HG03520 (cell line): ENCODE results near the gene KCNT2.
"Not testable (repeated sequence)": the region's sequence is repeated elsewhere in the genome, so short reads cannot be mapped to it uniquely, and the experiment has no call there.

Experiments used
- ATAC-seq: cut with Tn5 transposase; IDR thresholded peaks from one replicate; pipeline ENCODE4 v1.9.1; 2021; ENCODE audit warnings: mild to moderate bottlenecking, moderate library complexity; ENCODE audit not compliant: unreplicated experiment

The KCNT2 gene

DNA sequence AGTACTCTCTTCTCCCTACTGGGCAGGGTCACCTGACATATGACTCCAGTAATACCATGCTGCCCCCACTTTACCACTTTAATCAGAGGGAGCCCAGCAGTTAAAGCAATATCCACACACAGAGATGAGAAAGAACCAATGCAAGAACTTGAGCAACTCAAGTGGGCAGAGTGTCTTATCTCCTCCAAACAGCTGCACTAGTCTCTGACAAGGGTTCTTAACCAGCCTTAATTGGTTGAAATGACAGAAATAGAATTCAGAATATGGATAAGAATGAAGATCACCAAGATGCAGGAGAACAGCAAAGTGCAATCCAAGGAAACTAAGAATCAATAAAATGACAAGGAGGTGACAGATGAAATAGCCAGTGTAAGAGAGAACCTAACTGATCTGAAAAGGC, 91.0 kb downstream of the KCNT2 start:
- ATAC-seq, result no peak

DNA sequence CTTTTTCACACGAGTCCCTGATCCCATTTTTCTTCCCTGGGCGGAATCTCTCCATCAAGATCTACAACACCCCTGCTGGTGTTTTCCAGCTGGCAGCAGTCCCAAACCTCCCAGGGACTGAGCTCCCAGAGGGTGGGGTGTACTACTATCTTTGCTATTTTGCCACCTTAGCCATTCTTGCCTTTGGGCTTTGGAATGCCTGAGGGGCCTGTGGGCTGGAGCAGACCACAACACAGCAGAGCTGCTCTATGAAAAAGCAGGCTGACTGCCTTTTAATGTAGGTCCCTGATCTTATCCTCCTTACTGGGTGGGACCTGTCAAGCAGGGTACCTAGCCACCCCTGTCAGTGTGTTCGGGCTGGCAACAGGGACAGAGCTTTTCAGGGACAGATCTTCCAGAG, 91.9 kb downstream of the KCNT2 start:
- no peak for ATAC-seq

DNA sequence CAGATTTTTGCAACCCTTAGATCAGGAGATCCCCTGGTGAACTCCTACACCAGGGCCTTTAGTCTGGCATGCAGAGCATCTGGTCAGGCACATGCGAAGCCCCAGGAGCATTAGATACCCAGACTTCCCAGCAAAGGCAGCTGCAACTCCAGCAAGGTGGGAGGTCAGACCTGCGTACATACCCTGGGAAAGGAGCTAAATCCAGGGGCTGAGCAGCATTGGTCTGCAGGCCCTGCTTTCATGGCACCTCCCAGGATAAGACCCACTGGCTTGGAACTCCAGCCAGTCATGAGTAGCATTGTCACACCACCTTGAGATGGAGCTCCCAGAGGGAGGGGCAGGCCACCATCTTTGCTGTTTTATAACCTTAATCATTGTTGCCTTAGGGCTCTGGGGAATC, 92.3 kb downstream of the KCNT2 start:
- ATAC-seq, result no peak

DNA sequence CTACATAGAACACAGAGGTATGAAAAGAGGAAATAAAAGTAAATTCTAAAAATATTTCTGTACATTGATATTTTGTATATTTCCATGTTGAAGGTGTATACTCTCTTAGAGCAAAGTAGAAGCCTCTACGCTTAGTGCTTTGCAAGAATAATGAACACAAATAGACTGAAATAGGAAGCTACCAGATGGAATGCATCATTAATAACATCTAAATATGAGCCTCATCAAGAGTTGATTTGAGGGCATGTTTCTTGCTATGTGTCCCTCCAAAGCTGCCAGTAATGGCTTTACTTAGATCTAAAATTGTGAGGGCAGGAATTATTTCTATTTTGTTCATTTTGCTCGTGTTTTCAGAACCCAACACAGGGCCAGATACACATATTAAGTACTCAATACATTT, 94.4 kb downstream of the KCNT2 start:
- ATAC-seq, result no peak

DNA sequence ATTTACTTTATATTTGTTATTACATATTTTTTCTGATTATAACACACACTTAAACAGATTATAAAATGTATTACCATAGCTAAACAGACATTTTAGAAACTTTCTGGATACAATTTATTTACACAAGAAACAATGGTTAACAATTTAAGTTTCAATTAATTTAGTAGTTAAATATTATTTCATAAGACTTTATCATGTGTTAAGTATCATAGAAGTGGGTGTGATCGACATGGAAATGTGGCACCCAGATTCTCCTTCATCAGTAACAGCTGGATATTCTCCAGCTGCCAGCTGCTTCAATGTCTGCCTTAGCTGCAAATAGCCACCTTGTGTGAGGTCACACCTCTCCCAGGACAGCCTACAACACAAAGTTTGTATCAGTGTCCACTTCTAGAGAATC, 97.8 kb downstream of the KCNT2 start:
- ATAC-seq, result no peak

DNA sequence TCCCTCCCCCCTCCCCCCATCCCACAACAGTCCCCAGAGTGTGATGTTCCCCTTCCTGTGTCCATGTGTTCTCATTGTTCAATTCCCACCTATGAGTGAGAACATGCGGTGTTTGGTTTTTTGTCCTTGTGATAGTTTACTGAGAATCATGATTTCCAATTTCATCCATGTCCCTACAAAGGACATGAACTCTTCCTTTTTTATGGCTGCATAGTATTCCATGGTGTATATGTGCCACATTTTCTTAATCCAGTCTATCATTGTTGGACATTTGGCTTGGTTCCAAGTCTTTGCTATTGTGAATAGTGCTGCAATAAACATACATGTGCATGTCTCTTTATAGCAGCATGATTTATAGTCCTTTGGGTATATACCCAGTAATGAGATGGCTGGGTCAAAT, 104.0 kb downstream of the KCNT2 start:
- not testable (repeated sequence) for ATAC-seq

DNA sequence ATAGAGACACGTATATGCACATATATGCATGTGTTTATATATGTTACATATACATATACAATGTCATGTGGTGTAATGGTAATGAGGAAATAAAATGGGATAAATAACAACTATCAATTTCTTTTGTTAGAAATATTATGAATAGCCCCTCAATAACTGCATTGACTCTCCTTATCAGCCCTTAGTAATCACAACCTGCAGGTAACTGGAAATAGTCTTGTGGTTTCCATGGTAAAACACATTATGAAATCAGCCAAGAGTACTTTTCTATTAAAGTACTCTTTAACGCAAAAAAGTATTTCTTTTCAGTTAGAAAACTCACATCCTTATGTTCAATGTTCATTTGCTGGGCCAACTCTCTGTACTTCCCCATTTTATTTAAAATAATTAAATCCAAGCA, 105.8 kb downstream of the KCNT2 start:
- no peak for ATAC-seq

DNA sequence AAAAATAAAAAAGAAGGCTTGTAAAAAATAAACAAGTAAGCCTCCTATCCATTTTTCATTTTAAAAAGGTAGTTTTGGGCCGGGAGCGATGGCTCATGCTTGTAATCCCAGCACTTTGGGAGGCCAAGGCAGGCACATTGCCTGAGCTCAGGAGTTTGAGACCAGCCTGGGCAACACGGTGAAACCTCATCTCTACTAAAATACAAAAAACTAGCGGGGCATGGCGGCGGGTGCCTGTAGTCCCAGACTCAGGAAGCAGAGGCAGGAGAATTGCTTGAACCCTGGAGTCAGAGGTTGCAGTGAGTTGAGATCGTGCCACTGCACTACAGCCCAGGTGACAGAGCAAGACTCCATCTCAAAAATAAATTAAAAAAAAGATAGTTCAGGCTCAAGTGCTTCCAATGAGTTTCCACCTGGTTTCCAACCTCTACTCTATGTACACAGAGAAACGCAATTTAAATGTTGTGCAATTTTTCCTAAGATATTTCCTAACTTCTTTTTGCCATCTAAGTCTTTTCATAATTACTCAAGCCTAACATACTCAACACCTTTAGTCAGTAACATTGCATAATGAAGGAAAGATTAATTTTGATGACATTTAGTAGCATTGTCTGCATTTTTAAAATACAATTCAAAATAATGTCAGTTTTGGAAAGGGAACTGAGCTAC, 106.3 kb downstream of the KCNT2 start:
- ATAC-seq, result no peak

DNA sequence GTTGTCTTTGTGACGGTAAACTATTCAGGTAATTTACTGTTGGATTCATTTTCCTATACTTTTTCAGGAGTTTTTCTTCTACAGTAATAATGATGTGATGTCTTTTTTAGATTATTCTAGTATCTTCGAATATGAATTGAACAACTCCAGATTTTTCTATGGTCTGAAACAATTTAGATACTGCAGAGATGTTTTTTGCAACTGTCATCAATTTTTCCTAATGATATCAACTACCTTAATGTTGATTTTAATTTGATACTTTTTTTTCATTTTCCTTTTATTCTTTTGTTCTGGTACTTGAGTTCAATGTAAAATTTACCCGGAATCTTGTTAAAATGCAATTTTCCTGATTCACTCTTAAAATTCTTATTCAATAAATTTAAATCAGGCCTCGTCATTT, 110.4 kb downstream of the KCNT2 start:
- ATAC-seq, result no peak

DNA sequence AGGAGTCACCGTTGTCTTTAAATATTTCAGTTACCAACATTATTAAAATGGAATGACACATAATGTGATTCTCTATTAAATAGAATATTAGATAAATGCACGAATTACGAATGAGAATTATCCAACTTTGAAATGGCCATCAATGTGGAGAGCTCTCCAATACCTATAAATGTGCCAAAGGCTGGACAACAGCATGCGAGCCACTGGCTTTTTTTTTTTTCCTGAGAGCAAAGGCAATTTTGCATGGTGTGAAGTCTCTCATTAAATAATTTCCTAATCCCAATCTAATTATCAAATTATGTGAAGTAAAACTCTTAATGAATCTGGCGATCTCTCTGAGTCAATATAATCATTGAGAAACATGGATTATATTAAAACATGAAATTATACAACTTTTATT, 113.5 kb downstream of the KCNT2 start:
- ATAC-seq, result no peak

DNA sequence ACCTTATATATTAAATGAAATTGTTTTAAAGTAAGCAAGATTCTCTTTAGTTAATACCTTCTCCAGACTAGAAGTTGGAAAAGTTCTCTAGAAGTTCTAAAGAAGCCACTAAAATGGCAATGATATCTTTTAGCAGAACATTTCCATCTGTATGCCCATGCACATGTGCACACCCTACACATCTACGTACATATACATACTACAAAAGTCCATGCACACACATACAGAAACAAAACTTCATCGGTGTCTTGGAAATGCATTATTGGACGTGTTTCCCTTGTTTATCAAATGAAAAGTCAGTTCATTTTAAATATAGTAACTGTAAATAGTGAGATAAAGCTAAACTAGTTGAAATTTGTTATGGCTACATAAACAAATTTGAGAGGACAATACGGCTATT, 114.4 kb downstream of the KCNT2 start:
- no peak for ATAC-seq

DNA sequence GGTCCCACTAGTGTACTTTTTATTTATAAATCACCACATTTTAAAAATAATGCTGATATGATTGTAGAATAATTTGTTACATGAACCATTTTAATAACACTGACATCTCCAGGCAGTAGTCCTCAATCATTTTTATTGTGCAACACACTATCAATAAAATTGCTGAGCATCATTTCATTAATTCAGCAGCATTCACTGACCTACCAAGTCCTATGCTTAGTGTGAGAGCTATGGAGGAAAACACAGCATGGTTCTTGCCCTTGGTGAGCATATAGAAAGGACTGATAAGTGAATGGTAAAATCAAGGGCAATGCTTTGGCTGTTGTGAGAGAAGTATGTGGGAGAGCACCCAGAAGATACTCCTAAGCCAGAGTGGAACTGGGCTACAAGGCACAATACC, 119.7 kb downstream of the KCNT2 start:
- no peak for ATAC-seq

DNA sequence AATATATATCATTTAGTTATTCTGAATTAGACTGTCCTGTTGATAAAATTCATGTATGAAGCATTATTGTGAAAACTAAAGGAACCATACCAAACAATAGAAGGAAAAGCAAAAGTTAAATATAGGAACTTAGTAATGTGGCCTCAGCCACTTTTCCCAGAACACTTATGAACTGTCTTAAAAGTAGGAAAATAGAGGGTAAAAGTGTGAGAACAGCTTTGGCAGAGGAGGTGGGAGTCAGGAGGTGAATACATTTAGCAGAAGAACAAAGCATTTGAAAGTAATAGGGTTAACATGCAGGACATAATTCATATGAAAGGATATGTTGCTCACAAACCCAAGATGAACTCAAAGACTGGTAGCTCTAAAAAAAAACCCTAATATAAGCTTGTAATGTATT, 121.9 kb downstream of the KCNT2 start:
- ATAC-seq, result no peak

DNA sequence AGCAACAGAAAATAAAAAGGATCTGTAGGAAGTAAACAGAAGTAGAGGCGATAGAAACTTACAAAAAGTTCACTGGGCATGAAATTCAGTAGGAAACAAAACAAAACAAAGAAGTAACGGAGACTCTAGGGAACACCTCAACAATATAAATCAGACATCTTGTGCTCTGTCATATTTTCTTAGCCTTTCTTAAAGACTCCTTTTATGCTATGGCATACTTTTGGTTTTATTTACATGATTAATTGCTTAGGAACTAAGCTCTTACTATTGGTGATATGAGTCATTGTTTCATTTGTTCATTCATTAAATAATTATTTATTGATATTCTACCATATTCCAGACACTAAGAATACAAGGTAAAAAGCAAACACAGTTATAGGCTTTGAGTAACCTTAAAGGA, 126.6 kb downstream of the KCNT2 start:
- no peak for ATAC-seq

DNA sequence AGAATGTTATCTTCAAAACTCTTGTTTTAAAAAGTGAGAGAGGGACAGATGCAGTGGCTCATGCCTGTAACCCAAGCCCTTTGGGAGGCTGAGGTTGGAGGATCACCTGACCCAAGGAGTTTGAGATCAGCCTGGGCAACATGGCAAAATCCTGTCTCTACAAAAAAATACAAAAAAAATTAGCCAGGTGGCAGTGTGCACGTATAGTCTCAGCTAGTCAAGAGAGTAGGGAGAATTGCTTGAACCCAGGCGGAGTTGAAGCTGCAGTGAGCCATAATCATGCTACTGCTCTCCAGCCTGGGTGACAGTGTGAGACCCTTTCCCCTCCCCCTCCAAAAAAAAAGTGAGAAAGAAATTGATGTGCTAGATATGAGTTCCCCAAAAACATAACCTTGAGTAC, 131.0 kb downstream of the KCNT2 start:
- ATAC-seq, result no peak

DNA sequence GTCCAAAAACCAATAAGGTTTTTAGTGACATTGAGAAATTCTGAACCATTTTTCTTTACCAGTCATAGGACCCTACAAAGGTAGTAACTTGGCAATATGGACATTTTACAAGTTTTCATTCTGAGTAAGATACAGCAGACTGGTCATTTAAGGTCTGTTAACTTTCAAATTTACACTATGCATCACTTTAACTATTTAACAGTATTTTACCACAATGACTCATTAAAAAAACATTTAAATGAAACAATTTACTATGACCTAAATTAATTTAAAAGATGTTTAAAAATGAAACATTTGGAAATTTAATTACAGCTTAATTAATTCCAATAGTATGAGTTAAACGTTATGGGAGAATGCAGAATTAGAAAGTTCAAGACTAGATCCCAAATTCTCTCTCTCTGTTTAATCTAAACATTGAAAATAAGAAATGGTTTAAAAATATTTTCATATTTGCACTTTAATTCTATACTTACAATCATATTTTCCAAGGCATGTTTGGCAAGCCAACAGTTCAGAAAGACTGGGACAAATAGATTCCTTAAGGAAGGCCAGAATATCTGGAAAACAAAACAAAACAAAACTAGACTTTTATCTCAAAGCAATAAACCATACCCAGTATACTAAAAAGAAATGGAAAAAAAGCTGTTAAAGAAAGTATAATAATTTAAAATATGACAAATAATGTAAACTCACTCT, 140.9 kb downstream of the KCNT2 start:
- ATAC-seq, result no peak

DNA sequence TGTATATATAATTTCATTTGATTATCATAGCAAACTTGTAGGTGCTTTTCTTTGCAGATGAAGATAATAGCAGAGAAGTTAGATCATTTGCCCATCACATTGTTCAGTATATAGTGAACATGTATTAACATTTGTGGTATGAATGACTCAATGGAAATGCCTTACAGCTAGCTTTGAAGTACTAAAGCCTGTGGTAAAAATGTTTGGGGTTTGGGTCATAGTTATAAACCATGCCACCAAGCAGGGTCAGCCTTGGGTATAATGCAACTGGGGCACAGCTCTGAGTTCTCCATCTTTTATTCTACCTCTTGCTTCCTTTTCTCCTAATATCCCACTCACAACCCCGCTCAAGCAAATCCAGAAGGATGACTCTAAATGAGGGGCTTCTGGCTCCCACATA, 141.6 kb downstream of the KCNT2 start:
- no peak for ATAC-seq

DNA sequence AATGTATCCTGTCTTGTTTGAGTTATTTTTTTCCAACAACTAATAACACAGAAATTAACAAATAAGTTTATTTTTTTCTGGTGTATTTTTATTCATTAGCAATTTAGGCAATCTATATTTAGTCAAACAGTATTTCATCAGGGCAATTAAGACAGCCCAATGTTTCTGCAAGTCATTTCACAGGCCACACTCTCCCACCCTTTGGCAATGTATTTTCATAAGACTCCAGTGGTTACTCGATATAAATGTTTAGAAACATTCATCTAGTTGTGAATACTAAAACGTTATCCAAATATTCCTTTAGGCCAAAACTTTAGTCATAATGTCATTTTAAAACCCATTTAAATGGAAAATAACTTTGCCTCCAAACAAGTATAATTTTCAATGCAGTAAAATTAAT, 142.1 kb downstream of the KCNT2 start:
- ATAC-seq, result no peak

DNA sequence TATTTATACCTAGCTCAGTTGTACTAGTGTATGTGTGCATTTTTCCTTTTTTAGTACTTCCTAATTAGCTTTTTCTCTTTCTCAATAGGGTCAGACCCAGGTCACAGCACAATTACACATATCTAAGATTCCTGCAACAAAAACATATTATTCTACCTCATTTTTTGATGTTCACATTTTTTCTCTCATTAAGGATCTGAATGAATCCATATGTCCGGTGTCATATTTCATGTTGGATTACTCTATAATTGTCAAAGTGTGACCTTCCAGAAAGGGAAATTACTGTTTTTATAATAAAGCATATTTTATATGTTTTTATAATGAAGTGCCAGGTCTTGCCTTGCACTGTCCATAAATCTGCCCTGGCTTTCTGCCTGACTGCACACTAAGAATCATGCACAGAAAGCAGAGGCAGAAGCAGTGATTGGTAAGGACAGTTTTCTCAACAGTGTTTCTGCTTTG, 143.7 kb downstream of the KCNT2 start:
- ATAC-seq, result no peak

DNA sequence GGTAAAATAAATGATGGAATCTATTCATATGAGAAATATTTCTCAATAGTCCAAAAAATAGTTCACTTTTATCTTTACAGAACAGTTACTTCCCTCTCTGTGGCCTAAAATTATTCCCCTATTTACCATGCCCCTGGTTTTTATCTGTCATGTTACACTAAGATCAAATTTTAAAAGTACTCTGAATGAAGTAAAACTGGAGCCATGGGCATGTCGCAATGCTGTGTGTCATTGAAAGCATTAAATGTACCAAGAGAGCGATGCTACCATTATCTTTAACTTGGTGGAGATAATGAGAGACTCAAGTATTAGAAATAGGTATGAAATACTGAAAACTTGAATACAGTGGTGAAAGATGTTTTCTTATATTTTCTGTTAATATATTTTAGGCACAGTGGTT, 146.2 kb downstream of the KCNT2 start:
- no peak for ATAC-seq

DNA sequence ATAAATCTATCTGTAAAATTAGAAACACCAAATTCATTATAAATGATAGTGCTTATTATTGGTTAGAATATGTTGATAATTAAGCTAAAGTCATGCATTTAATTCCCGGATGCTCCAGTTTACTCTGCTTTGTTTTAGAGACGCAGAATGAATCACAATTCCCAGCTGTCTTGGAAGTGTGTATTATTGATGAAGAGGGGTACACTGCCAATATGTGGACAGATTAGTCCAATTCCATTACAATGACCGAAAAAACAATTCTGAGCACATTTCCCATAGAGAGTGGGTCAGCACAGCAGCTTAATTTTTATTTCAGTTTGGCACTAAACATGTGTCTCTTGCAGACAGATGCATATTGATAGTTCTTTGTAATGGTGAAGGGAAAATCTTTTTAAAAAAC, 146.7 kb downstream of the KCNT2 start:
- no peak for ATAC-seq

DNA sequence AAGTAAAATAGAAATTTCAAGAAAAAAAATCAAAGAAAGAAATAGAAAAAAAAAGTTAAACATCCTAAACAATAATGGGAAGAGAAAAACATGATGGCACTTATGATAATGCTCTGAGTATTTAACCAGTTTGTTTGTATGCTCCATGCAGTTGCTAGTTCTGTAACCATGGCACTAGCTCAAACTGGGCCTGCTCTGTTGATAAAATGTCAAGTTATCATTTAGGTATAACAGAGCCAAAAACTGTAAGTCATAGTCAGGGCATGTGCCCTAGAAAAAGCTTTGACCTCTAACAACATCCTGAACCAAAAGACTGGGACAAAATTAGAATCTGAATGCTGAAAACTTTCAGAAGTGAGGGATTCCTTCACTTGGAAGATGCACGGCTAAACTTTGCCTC, 148.9 kb downstream of the KCNT2 start:
- no peak for ATAC-seq

DNA sequence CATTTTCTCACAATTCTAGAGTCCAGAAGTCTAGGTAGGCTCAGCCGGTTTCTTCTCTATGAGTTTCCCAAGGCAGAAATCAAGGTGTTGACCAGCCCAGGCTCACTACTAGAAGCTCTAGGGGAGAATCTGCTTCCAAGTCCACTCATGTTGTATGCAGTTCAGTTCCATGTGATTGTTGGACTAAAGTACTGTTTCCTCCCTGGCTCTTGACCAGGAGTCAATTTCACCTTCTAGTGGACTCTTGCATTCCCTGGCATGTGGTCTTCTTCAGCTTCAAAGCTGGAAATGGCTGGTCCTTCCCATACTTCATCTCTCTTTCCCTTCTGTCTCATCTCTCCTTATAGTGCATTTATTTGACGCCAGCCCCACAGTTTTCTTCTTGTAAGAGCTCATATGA, 153.4 kb downstream of the KCNT2 start:
- ATAC-seq, result no peak
